Measurements from ENCODE around the gene SULT4A1.
"Not testable (repeated sequence)": the region's sequence is repeated elsewhere in the genome, so short reads cannot be mapped to it uniquely, and the experiment has no call there.

Gene SULT4A1

DNA sequence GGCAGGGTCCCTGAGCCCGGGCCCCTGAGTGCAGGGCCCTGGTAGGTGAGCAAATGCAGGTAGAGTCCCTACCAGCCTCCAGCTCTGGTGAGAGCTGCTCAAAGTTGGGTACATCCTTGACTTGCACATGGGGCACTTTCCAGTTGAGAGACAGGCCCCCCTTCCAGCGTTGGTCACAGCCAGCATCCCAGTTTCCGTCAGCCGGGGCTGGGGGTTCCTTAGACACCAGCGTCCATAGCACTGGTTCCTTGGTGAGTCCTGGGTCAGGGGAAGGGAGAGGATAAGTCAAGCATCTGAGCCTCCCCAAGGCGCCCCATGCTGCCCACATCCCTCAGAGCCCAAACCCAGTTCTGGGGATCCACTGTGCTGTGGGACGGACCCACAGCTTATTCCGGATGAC, 23.9 kb upstream of the SULT4A1 start:
- DNase-seq (ENCODE audit: low read depth): no peak

DNA sequence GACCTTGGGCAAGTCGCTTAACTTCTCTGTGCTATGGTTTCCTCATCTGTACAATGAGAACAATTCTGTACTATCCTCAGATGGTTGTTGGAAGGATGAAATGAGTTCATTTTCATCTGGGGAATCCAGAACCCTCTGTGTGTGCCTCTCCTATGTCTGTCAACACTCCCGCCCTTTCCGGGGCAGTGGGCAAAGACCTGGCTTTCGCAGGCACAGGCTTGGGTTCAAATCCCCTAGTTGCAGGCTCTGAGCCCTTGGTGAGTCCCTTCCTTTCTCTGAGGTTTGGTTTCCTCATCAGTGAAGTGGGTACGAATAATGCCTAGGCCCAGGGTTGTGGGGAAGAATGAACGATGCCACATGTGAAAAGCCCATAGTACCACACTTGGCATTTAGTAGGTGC, 23.5 kb upstream of the SULT4A1 start:
- no peak for DNase-seq (ENCODE audit: low read depth)

DNA sequence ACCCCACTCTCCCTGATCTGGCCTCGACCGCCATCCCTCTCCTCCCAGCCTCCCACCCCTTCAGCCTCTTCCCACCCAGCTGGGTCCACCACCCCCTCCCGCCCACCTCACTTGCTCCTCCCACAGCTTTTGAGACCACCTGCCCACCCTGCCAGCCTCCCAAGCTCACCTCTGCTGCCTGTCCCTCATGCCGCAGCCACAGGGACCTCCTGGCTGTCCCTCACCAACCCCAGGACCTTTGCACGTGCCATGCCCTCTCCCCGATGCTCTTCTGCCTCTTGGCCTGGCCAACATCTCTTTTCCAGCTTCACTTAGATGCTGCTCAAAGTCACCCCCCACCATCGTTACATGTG, 23.0 kb upstream of the SULT4A1 start:
- DNase-seq (ENCODE audit: low read depth): no peak

DNA sequence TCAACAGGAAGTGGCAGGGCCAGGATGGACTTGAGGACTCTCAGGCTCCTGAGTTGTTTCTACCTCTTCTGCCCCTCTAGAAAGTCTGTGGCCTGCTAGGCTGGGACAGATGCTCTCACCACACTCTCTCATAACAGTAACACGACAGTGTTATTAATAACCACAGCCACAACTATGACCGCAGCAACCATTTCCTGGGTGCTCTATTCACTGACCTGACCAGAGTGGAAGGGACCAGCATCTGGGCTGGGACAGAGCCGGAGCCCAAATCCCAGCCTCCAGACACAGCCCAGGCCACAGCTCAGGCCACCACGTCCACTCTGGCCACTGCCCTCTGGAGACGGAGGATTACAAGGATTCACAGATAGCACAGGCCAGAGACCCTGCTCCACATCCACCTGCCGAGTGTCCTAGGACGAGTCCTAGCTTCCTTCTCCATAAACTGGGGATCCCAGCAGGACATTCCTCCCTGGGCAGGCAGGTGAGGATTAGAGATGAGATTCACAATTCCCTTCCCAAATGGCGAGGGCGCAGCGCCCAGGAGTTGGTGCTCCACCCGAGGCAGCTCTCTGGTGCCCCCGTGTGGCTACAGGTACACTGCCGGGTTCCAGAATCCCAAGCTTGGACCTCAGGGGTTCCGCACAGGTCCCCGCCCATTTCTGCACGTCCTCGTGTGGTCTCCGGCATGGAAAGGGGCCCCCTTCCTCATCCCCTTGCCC, 22.4 kb upstream of the SULT4A1 start:
- DNase-seq (ENCODE audit: low read depth): peak; percentile 36

DNA sequence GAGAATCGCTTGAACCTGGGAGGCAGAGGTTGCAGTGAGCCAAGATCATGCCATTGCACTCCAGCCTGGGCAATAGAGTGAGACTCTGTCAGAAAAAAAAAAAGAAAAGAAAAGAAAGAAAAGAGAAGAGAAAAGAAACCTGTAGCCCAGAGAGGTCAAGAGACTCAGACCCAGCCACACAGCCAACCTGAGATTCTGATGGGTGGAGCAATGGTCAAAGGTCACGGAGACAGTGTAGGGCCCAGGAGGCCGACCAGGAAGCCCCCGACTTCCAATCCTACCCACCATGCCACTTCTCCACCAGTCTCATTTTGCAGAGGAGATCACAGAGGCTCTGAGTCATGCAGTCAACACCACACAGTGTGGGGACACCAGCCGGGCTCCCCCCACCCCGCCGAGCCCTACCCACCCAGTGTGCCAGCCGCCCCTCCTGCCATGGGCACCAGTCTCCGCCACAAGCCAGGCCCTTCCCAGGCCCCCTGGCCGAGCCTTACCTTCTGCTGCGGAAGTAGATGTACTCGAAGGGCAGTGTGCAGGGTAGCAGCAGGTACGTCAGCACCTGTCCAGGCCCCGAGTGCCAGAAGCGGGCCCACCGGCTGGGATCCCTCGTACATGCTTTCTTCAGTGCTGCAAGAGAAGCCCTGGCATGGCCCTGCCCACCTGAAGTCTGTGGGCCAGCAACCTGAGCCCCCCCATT, 21.6 kb upstream of the SULT4A1 start:
- no peak for DNase-seq (ENCODE audit: low read depth)

DNA sequence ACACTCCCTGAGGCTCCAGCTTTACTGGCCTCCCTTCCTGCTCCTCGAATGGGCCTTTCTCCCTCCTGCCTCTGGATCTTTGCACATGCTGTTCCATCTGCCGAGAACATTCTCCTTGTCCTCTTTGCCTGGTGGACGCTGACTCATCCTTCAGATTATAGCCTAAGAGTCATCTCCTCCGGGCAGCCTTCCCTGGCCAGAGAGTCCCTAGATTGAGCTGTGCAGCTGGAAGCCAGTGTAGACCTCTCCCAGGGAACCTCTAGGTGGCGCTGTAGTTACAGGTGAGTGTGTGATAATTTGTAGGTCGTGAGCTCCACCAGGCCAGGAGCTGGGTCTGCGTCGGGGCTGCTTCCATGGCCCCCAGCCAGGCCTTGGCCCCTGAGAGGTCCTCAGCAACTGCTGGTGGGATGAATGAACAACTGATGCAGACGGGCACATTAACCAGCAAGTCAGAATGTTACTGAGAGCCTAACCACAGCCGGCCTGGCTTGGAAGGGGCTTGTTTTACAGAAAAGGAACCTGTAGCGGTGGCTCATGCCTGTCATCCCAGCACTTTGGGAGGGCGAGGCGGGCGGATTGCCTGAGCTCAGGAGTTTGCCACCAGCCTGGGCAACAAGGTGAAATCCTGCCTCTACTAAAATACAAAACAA, 20.8 kb upstream of the SULT4A1 start:
- DNase-seq (ENCODE audit: low read depth): peak; percentile 19

DNA sequence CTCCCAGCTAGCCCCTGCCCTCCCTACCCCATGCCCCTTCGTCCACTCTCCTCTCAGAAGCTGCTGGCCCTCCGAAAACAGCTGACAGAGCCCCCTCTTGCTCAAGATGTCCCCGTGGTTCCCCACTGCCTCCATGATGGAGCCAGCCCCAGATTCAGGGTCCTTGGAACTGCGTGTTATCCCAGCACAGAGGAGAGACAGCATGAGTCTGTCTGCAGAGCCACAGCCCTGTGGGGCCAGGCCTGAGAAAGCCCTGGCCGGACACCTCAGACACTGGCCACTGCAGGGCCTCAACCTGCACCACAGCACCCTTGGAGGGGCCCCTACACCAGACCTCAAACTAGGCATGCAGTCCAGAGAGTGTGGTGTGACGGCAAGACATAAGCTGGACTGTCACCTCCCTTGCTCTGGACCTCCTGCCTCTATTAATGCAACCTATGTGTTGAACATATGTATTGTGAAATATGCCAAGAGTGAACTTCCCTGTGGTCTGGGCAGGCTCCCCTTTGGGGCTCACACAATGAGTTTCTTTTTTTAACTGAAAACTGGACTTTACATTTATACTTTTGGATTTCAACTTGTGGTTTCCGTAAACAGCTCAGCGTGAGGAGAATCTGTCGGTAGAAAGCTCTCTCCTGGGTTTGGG, 19.9 kb upstream of the SULT4A1 start:
- no peak for DNase-seq (ENCODE audit: low read depth)

DNA sequence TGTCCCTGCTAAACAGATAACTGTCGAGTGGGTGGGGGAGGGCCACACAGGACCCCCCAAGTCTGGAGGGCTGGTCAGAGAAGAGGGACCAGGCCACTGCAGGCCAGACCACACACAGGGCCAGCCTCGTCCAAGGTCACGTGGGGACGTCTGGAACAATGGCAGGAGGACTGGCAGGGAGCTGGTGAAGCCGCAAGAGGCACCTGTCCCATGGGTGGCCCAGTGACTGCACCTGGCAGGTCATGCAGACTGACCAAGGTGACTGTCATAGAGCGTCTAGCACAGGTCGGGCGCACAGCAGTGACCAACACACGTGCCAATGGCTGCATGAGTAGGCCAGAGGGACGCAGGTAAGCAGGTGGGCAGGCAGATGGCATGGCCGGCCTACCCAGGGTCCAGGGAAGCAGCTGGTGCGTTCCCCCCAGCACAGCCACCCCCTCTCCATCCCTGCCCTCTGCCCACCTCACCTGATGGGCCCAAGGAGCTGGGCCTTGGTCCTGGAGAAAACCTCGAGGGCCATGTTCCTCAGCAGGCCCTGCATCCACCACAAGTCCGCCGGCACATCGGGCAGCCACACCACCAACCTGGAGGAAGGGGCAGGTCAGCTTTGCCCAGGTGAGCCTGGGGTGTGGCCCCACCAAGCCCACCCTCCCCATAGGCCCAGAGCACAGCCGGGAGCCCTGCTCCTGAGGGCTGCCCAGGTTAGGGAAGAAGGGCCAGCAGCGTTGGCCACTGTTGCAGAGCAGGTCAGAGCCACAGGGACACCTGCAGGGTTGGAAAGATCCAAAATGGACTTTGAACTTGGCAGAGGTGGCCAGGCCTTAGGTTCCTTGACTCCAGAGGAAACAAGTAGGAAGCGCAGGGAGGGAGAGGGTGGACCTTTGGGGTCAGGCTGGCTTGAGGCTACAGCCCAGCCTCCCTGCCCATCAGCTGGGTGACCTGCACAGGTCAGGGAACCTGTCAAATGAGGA, 19.1 kb upstream of the SULT4A1 start:
- no peak for DNase-seq (ENCODE audit: low read depth)

DNA sequence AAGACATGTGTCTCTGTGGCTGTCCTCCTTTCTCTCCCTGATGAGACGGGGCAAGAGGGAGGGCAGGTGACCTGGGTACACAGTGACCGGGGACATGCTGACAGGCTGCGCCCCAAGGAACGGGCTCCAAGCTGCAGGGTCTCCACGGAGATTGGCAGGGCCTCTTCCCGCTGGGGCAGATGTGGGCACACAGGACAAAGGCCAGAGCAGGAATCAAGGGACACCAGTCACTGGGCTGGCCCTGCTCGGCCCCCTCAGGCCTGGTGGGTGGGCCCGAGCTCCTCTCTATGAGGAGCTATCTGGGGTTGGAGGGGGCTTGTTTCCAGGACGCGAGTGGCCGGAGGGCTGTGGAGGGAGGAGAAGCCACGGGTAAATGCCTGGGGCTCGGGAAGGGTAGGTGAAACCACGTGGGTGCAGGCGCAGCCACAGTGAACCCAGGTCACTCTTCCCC, 18.3 kb upstream of the SULT4A1 start:
- no peak for DNase-seq (ENCODE audit: low read depth)

DNA sequence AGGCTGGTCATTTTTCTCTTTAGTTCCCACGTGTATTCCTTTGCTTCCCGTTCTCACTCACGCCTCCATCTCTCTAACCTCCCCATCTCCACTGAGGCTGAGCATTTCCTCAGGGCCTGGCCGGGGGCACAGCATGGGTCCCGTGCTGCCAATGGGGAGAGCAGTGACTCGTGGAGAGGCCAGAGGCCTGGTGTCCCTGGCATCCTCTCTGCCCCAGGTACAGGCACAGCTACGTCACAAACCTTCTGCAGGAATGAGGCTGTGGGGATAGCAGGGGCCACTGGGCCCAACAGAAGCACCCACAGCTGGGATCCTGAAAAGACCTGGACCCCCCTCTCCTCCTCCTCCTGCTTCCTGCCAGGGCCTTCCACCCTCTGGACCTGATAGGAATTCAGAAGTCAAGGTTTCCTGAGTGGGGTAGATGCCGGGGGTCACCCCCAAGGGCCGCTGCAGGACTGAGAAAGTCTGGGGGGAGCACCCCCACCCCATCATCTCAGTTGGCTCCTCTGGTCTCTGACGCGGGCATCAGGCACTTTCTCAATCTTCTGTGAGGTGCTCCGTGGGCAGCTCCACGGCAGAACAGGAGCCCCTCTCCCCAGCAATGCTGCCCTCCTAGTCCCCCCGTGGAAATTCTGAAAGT, 17.7 kb upstream of the SULT4A1 start:
- no peak for DNase-seq (ENCODE audit: low read depth)

DNA sequence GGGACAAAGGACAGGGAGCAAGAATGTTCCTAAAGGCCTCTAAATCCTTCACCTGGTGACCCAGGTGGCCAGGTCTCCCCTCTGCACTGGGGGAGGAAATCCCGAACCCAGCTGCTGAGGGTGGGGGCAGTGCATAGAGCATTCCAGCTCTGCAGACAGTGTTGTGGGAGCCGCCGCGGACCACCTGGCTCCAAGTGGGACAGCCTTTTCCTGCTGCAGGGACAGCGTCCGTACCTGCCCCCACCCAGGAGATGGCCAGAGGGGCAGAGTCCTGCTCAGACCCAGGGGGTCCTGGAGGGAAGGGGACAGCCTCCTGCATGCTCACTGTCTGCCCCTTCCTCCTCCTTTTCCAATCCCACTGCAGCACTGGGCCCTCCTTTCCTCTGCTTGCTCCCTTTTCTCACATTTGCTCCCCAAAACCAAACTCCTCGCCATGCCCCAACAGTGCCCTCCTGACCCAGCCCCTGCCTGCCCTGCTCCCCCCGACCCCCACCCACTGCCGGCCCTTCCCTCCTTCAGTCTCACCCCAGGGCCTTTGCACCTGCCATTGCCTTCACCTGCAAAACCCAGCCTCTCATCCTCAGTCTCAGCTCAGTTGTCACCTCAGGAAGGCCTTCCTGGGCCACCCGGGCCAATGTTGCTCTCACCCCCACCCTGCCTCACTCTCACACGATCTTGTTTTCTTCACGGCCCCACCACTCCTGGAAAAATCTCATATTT, 16.7 kb upstream of the SULT4A1 start:
- DNase-seq (ENCODE audit: low read depth): no peak

DNA sequence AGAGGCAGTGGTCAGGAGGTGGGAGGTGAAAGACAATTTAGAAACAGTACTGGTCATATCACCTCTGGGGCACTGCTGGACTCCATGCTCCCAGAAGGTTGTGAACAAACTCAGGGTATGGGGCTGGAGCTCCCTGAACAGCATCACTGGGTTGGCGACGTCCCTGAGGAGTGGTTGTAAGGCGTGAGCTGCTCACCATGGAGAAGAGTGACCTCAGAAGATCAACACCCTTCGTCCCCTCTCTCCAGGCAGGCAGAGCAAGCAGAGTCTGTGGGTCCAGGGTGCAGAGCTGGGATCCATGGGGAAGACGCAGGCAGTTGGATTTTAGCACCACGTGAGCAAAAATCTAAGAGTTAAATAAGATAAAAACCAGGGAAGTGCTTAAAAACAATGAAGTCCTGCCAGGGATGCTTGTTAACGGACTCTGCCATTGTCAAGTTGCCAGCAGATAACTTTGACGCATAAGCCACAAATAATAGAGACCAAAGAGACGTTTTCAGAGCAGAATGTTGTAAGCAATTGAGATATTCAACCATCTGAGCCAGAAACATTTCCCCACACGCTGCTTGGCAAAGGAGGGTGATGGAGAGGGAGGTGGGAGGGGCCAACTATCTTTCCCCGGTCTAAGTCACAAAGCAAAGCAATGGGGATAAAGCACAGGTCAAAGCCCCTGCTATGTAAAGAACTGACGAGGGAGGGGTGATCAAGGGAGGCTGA, 15.9 kb upstream of the SULT4A1 start:
- DNase-seq (ENCODE audit: low read depth): no peak

DNA sequence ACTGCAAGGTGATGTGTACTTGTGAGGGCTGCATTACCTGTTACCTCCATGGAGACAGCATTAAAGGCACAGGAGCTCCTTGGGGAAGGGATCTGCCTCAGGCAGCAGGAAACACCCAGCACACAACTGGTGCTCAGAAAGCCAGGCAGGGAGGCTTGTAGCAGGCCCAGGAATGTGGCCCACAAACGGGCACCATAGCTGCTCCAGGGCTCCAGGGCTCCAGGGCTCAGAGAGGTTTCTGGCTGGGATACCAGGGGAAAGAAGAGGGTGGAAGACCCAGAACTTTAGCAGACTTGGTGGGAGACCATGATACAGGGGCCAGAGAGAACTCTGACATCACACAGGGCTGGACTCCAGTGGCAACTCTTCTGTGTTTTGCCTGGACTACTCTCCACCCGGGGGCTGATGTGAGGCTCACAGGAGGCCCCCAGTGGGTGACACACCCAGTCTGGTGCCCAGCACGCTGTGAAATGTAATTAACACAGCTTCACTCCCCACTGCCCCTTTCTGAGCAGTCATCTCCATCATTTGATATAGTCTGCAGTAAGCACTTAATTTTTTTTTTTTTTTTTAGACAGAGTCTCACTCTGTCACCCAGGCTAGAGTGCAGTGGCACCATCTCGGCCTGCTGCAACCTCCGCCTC, 14.7 kb upstream of the SULT4A1 start:
- DNase-seq (ENCODE audit: low read depth): no peak

DNA sequence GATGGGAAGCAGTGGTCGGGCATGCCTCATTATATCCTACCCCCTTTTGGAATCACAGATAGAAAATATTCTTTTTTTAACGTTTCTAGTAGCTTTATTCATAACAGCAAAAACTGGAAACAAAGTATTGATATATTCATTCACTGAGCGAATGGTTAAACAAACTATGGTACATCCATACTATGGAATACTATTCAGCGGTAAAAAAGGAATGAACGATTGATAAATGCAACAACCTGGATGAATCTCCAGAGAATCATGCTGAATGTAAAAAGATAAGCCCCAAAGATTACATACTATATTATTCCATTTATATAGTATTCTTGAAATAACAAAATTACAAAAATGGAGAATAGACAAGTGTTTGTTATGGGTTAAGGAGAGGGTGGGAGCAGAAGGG, 7.5 kb upstream of the SULT4A1 start:
- no peak for DNase-seq (ENCODE audit: low read depth)

DNA sequence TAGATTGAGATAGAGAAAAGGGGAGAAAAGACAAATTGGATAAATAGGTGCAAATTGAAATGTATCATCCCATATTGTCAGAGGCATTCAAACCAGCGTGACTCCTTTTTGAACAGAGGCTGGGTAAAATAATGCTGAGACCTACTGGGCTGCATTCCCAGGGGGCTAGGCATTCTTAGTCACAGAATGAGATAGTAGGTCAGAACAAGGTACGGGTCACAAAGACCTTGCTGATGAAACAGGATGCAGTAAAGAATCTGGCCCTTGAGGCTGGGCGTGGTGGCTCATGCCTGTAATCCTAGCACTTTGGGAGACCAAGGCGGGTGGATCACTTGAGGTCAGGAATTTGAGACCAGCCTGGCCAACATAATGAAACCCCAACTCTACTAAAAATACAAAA, 6.7 kb upstream of the SULT4A1 start:
- DNase-seq (ENCODE audit: low read depth): not testable (repeated sequence)

DNA sequence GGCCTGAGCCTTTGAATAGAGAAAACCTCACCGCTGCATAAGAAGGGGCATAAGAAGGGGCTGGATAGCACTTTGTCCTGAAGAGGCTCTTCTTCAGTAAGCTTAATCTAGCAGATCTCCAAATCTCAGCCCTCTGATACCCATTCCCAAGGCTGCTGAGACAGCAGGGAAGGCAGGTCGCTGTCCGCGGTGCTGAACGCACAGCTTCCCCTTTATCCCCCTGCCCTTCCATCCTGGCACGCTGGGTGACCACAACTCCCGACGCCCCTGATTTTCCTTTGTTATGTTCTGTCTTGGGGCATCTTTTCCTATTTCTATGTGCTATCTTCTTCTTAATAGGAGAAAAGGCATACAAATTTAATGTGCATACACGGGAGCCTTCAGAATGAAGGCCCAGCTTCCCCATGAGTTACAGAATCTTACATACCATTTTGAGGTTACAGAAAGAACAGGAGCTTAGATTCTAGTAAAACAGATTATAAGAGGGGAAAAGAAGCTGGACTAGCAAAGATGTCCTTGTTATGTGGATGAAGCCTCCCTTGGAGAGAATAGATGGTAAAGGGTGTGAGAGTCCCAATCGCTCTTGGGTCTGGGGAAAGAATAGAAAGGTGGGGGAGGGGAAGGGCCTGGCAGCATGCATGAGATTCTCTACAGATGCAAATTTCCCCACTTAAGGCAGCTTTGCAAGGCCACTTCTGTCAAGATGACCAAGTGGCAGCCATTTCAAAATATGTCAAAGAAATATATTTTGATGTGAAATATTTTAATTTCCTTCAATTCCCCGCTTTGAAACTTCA, 5.7 kb upstream of the SULT4A1 start:
- DNase-seq (ENCODE audit: low read depth): peak; percentile 7

DNA sequence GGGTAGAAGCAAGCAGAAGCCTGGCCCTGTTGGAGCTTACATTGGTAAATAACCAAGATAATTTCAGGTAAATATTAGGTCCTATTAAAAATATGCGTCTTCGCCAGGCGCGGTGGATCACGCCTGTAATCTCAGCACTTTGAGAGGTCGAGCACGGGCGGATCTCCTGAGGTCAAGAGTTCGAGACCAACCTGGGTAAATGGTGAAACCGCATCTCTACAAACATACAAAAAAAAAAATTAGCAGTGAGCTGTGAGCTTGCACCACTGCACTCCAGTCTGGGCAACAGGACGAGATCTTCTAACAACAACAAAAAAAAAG, 529 bp upstream of the SULT4A1 start:
- no peak for DNase-seq (ENCODE audit: low read depth)

DNA sequence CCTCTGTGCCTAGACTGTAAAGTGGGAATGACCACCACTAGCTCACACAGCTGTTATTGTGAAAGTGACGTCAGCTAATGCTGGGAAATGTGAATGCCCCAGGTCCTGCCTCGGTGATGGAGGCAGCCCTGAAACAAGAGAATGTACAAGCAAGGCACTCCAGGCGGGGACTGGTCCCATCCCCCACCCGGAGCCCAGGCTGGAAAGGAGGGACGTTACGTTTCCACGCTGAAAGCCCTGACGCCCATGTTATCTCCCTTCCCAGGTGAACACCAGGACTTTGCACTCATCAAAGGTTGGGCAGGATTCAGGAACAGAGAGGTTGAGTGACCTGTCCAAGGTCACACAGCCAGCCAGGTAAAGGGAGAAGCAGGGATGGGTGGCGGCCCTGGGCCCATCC, 784 bp downstream of the SULT4A1 start:
- DNase-seq (ENCODE audit: low read depth): no peak

DNA sequence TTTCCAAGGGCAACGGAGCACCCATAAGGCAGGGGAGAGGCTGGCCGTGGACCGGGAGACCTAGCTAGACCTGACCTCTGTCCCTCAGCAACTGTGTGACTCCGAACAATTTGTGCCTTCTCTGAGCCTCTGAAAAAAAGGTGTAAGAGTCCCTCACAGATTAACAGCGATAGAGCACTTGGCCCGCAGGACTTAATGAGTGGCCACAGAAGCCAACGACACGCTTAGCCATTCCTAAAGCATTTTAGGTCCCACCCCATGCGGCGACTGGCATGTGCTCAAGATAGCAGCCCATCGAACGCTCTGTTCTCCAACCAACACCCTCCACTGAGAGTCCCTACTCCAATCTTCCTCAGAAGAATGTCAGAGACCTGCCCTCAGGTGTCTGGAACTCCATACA, 1.5 kb downstream of the SULT4A1 start:
- DNase-seq (ENCODE audit: low read depth): no peak
